OCI-LY1 (cell line): Measurements from ENCODE around the gene SH2D1A.

Experiments
- H2AFZ ChIP-seq: fragments of 200-600 bp; sonication (generic), shearing (Covaris generic); 2 replicates; pipeline ENCODE4 v1.6.0; 2014; ENCODE audit warnings: antibody characterized with exemption, mild to moderate bottlenecking, low read length
- H3F3A ChIP-seq: fragments of 200-600 bp; sonication (generic), shearing (Covaris generic); 2 replicates; pipeline ENCODE4 v1.6.0; 2014; ENCODE audit warnings: mild to moderate bottlenecking, antibody characterized with exemption, low read length, moderate library complexity; ENCODE audit not compliant: insufficient read depth
- H3K27ac ChIP-seq: fragments of 200-600 bp; sonication (generic); 2 replicates; pipeline ENCODE4 v1.5.1; 2014; ENCODE audit warnings: low read length, mixed run types, mild to moderate bottlenecking, low read depth; ENCODE audit not compliant: poor library complexity, severe bottlenecking
- H3K27me3 ChIP-seq: fragments of 200-600 bp; sonication (generic); 2 replicates; pipeline ENCODE4 v1.6.0; 2014; ENCODE audit warnings: antibody characterized with exemption, mild to moderate bottlenecking, low read length, moderate library complexity; ENCODE audit not compliant: insufficient read depth
- H3K36me3 ChIP-seq: fragments of 200-600 bp; sonication (generic); 2 replicates; pipeline ENCODE4 v1.6.1; 2014; ENCODE audit warnings: mild to moderate bottlenecking, antibody characterized with exemption, low read length, moderate library complexity, mixed read lengths; ENCODE audit not compliant: insufficient read depth
- H3K4me1 ChIP-seq: fragments of 200-600 bp; sonication (generic); 2 replicates; pipeline ENCODE4 v1.5.1; 2014; ENCODE audit warnings: mild to moderate bottlenecking, low read length, moderate library complexity; ENCODE audit not compliant: insufficient read depth, severe bottlenecking
- H3K4me2 ChIP-seq: fragments of 200-600 bp; sonication (generic), shearing (Covaris generic); 2 replicates; pipeline ENCODE4 v1.6.1; 2014; ENCODE audit warnings: low read length
- H3K4me3 ChIP-seq: fragments of 200-600 bp; sonication (generic); 2 replicates; pipeline ENCODE4 v1.5.1; 2014; ENCODE audit warnings: low read length, low read depth, mild to moderate bottlenecking, mixed read lengths; ENCODE audit not compliant: poor library complexity, severe bottlenecking
- H3K79me2 ChIP-seq: fragments of 200-600 bp; shearing (Covaris generic); 2 replicates; pipeline ENCODE4 v1.6.1; 2016; ENCODE audit warnings: mixed run types, low read length, mixed read lengths; ENCODE audit not compliant: insufficient read depth
- H3K9ac ChIP-seq: fragments of 200-600 bp; sonication (generic), shearing (Covaris generic); 2 replicates; pipeline ENCODE4 v1.6.1; 2014; ENCODE audit warnings: mild to moderate bottlenecking, low read length, mixed read lengths
- H3K9me2 ChIP-seq: fragments of 200-600 bp; sonication (generic), shearing (Covaris generic); 2 replicates; pipeline ENCODE4 v1.6.1; 2014; ENCODE audit warnings: low read depth, mild to moderate bottlenecking, low read length, mixed read lengths
- H3K9me3 ChIP-seq: fragments of 200-600 bp; shearing (Covaris generic); 2 replicates; pipeline ENCODE4 v1.6.1; 2014; ENCODE audit warnings: low read length, mixed read lengths
- H4K20me1 ChIP-seq: fragments of 200-600 bp; sonication (generic), shearing (Covaris generic); 2 replicates; pipeline ENCODE4 v1.6.0; 2016; ENCODE audit warnings: mild to moderate bottlenecking, low read length; ENCODE audit not compliant: insufficient read depth
- EZH2 ChIP-seq: fragments of 200-600 bp; sonication (generic), shearing (Covaris generic); IDR thresholded peaks from 2 replicates; pipeline ENCODE4 v1.8.0; 2017; ENCODE audit warnings: borderline replicate concordance, mixed run types, mild to moderate bottlenecking, antibody characterized with exemption, low read length, moderate library complexity, mixed read lengths
- TF ChIP-seq, protein P1 (sequence below): fragments of 200-600 bp; sonication (generic), shearing (Covaris generic); IDR thresholded peaks from 2 replicates; pipeline ENCODE4 v1.5.1; 2017; ENCODE audit warnings: mild to moderate bottlenecking, antibody characterized with exemption, low read length, moderate library complexity, mixed read lengths

The SH2D1A gene

DNA sequence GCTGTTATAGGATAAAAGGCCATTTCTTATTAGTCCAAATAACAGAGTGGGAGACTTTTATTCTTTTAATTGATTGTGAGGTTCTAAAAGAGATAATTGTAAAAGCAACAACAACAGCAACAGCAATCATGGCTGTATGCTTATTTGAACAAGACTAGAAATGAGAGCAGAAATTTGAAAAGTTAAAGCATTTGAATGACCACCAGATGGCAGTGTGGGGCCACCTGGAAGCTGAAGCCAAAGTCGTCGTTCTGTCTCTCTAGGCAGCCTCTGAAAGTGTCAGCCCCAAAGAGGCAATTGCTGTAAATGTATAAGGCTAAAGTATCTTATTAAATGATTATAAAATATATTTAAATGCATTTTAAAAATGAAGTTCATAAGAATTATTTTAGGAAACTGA is 42.2 kb downstream of the SH2D1A start:
- Histone ChIP-seq H3K9me2 (no peaks in the 10 kb centered on the region), H3K79me2 (no peaks in the 10 kb centered on the region), H4K20me1 (no peaks in the 10 kb centered on the region), H3K9me3 (no peaks in the 10 kb centered on the region), H3K36me3 (no peaks in the 10 kb centered on the region), H3F3A (no peaks in the 10 kb centered on the region), H3K4me2 (no peak overlapping the region), H2AFZ (no peak overlapping the region), H3K4me3 (no peak overlapping the region), H3K4me1 (no peaks in the 10 kb centered on the region), H3K9ac (no peak overlapping the region), H3K27ac (no peak overlapping the region), H3K27me3 (no peaks in the 10 kb centered on the region)
- TF ChIP-seq EZH2 = no peak
- TF ChIP-seq, protein P1, sequence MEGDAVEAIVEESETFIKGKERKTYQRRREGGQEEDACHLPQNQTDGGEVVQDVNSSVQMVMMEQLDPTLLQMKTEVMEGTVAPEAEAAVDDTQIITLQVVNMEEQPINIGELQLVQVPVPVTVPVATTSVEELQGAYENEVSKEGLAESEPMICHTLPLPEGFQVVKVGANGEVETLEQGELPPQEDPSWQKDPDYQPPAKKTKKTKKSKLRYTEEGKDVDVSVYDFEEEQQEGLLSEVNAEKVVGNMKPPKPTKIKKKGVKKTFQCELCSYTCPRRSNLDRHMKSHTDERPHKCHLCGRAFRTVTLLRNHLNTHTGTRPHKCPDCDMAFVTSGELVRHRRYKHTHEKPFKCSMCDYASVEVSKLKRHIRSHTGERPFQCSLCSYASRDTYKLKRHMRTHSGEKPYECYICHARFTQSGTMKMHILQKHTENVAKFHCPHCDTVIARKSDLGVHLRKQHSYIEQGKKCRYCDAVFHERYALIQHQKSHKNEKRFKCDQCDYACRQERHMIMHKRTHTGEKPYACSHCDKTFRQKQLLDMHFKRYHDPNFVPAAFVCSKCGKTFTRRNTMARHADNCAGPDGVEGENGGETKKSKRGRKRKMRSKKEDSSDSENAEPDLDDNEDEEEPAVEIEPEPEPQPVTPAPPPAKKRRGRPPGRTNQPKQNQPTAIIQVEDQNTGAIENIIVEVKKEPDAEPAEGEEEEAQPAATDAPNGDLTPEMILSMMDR = peak; percentile 52

DNA sequence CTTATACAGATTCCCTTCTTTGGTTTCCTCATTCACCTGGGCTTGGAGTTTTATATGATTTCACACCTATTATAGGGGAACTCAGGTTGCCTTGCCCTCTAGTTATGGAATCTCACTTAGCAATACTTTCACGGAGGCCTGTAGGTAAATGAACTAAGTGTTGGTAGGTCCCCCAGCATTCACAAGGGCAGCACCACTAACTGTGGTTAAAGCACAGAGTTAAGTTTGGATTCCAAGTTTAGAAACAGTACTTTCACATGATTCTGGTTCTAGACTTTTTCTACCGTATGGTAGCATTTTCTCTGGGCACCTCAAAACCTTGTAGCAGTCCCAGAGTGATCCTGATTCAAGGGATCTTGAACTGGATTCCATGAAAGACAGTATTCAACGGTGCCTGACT is 46.4 kb downstream of the SH2D1A start:
- H3K4me1 ChIP-seq = no peaks in the 10 kb centered on the region
- H3K4me2 ChIP-seq = no peak overlapping the region
- TF ChIP-seq, protein P1 = no peak
- TF ChIP-seq EZH2 = no peak

DNA sequence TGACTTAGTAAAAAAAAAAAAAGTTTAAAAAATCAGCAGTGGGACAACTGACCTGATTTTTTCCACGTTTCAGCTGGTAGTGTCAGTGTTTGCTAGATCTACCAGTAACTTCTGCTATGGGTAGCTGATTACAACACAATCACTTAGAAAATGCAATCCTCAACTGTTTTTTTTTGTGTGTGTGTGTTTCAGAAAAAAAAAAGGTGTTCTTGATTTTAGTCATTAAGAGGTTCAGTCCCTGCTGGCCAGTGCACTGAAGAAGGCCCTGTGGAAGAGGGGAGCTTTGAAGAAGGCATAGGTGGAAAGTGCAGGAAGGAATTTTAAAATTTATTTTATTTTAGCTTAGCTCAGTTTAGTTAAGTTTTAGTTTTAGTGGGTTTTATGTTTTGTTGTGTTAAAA is 46.9 kb downstream of the SH2D1A start:
- Histone ChIP-seq H3K9me3 (no peaks in the 10 kb centered on the region), H3K4me2 (no peak overlapping the region), H2AFZ (no peak overlapping the region), H3K4me1 (no peaks in the 10 kb centered on the region), H3K36me3 (no peaks in the 10 kb centered on the region), H3F3A (no peaks in the 10 kb centered on the region), H3K4me3 (no peak overlapping the region), H3K9ac (no peak overlapping the region), H3K27ac (no peak overlapping the region), H4K20me1 (no peaks in the 10 kb centered on the region), H3K27me3 (no peaks in the 10 kb centered on the region), H3K79me2 (no peaks in the 10 kb centered on the region), H3K9me2 (no peaks in the 10 kb centered on the region)
- no peak for TF ChIP-seq EZH2
- TF ChIP-seq, protein P1 = no peak

More for the DNA sequence above, 46.4 kb downstream of the SH2D1A start:
- no peak overlapping the region for H3K27ac ChIP-seq
- no peaks in the 10 kb centered on the region for H3K27me3 ChIP-seq
- no peak overlapping the region for H3K9ac ChIP-seq
- H3K4me3 ChIP-seq = no peak overlapping the region
- no peaks in the 10 kb centered on the region for H3K79me2 ChIP-seq
- no peaks in the 10 kb centered on the region for H3K9me3 ChIP-seq
- H3F3A ChIP-seq = no peaks in the 10 kb centered on the region
- no peaks in the 10 kb centered on the region for H3K9me2 ChIP-seq
- H3K36me3 ChIP-seq = no peaks in the 10 kb centered on the region
- no peaks in the 10 kb centered on the region for H4K20me1 ChIP-seq
- H2AFZ ChIP-seq = no peak overlapping the region
